OCI-LY1 (cell line): Measurements from ENCODE around the gene C1QTNF9B.

Experiments
- EZH2 ChIP-seq: fragments of 200-600 bp; sonication (generic), shearing (Covaris generic); IDR thresholded peaks from 2 replicates; pipeline ENCODE4 v1.8.0; 2017; ENCODE audit warnings: borderline replicate concordance, mixed run types, mild to moderate bottlenecking, antibody characterized with exemption, low read length, moderate library complexity, mixed read lengths
- TF ChIP-seq, protein P1 (sequence below): fragments of 200-600 bp; sonication (generic), shearing (Covaris generic); IDR thresholded peaks from 2 replicates; pipeline ENCODE4 v1.5.1; 2017; ENCODE audit warnings: mild to moderate bottlenecking, antibody characterized with exemption, low read length, moderate library complexity, mixed read lengths

DNA sequence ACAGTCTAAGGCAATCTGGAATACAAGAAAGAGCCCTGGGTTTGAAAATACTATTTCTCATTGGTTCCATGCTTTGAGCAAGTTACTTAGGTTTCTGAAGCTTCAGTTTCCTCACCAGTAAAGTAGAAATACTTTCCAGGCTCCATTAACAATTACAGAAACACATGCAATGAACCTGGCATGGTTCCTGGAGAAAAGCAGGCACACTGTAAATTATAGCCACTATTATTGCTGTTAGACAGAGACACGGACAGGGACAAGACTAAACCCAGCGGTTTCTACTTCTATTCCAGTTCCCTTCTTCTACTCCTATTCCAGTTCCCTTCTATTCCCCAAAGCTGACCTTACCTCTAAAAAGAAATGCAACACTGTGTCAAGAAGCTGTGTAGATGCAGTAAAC is 49.3 kb downstream of the C1QTNF9B start:
- TF ChIP-seq, protein P1, sequence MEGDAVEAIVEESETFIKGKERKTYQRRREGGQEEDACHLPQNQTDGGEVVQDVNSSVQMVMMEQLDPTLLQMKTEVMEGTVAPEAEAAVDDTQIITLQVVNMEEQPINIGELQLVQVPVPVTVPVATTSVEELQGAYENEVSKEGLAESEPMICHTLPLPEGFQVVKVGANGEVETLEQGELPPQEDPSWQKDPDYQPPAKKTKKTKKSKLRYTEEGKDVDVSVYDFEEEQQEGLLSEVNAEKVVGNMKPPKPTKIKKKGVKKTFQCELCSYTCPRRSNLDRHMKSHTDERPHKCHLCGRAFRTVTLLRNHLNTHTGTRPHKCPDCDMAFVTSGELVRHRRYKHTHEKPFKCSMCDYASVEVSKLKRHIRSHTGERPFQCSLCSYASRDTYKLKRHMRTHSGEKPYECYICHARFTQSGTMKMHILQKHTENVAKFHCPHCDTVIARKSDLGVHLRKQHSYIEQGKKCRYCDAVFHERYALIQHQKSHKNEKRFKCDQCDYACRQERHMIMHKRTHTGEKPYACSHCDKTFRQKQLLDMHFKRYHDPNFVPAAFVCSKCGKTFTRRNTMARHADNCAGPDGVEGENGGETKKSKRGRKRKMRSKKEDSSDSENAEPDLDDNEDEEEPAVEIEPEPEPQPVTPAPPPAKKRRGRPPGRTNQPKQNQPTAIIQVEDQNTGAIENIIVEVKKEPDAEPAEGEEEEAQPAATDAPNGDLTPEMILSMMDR = no peak
- TF ChIP-seq EZH2 = no peak
